Ovary (tissue), 3 donors: ENCODE measurements around the gene ING1.

Source experiments
- POLR2A ChIP-seq: fragments of 450-650 bp; IDR thresholded peaks from one replicate; pipeline ENCODE4 v1.6.1; 2017; ENCODE audit warnings: antibody characterized with exemption, mild to moderate bottlenecking, moderate library complexity
- TF ChIP-seq, protein P1 (sequence below), 3 donors: fragments of 450-650 bp in 2 of 3; fragments of 200-600 bp in 1 of 3; IDR thresholded peaks; one replicate each; pipeline versions ENCODE4 v1.5.1 to v1.8.0; 2016 to 2022; ENCODE audit warnings: antibody characterized with exemption in 3 of 3, mild to moderate bottlenecking in 1 of 3
- donor health status: DM: no; HTN: no; CAD: no.

DNA sequence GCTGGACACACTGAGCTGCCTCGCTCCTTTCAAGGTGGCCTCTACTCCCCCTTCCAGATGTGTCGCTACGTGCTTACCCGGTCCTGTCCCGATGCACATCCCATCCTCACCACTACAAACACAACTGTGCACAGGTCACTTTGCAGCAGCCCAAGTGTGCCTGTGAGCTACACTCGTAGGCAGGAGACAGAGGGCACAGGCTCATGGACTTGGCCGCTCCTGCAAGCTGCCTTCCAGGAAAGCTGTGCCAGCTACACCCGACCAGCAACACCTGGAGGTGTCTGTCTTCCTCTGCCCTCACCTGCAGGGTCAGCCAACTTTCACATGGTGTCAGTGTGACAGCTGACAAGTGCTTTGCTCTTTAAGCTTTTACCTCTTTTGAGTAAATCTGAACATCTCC is 23.0 kb upstream of the ING1 start:
- no peak for TF ChIP-seq POLR2A
- TF ChIP-seq, protein P1, sequence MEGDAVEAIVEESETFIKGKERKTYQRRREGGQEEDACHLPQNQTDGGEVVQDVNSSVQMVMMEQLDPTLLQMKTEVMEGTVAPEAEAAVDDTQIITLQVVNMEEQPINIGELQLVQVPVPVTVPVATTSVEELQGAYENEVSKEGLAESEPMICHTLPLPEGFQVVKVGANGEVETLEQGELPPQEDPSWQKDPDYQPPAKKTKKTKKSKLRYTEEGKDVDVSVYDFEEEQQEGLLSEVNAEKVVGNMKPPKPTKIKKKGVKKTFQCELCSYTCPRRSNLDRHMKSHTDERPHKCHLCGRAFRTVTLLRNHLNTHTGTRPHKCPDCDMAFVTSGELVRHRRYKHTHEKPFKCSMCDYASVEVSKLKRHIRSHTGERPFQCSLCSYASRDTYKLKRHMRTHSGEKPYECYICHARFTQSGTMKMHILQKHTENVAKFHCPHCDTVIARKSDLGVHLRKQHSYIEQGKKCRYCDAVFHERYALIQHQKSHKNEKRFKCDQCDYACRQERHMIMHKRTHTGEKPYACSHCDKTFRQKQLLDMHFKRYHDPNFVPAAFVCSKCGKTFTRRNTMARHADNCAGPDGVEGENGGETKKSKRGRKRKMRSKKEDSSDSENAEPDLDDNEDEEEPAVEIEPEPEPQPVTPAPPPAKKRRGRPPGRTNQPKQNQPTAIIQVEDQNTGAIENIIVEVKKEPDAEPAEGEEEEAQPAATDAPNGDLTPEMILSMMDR (IDR thresholded peaks at IDR 0.05) = no peak
